ENCODE measurements around the gene BRIP1.

DNA sequence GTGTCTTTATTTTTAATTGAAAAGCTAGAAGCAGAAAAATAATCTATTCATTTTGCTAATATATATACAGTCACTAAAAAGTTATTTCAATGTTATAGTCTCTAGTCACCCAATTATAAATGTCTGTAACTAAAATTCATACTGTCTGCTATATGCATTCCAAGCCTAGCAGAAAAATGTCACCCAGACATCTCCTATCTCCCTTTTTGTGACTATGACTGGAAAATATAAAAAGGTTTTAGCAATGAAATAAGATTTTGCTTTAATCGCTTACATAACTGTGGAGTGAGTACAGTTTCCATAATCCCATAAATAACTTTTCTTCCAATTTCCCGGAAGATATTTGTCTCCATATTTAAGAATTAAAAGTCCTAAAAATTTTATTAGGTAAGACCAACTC, 88.6 kb downstream of the BRIP1 start:
- no peak for TF ChIP-seq CTCF (IDR thresholded peaks at IDR 0.05; ENCODE audit: low read depth, low read length)
- TF ChIP-seq POLR2A (IDR thresholded peaks at IDR 0.05; ENCODE audit: extremely low read depth, insufficient read length), result no peak
- no peak for TF ChIP-seq MYC (IDR thresholded peaks at IDR 0.05; ENCODE audit: low read depth, low read length)
- no peak for TF ChIP-seq MAX (IDR thresholded peaks at IDR 0.05; ENCODE audit: low read depth, low read length)

Data from NB4 (cell line).